MCF 10A (cell line): ENCODE measurements around the gene MCM7. TPM values are rescaled to one million over a fixed set of nuclear protein-coding genes. Genes with fewer than 3 reads are reported as not detected.
"Not testable (repeated sequence)": the region's sequence is repeated elsewhere in the genome, so short reads cannot be mapped to it uniquely, and the experiment has no call there.

Source experiments
- BruUV-seq: library from RNA; stranded (reverse); fragments of 400-500 nt; replicated peaks from 2 replicates; lab custom pipeline; 2021; lab: Mats Ljungman, UMichigan
- CTCF ChIA-PET: fragments of 300-600 bp; sonication (Branson Sonifier 250); formaldehyde crosslinking; extraction: SDS; loops from one replicate; lab custom pipeline; 2021; ENCODE audit warnings: antibody characterized with exemption, inconsistent platforms; lab: Yijun Ruan, JAX
- POLR2A ChIA-PET: fragments of 300-600, 350-650 bp; sonication (Branson Sonifier 250); formaldehyde crosslinking; extraction: SDS; loops from one replicate; lab custom pipeline; 2020; ENCODE audit warnings: antibody characterized with exemption, inconsistent platforms; lab: Yijun Ruan, JAX
- DNase-seq: peaks from one replicate; pipeline ENCODE4 v3.0.0-alpha.2; 2018; ENCODE audit not compliant: unreplicated experiment
- H3K27ac Mint-ChIP-seq: one replicate; pipeline ENCODE4 v1.8.0; 2022; ENCODE audit warnings: mild to moderate bottlenecking, low read depth, mixed read lengths; ENCODE audit not compliant: unreplicated experiment
- H3K27me3 Mint-ChIP-seq: one replicate; pipeline ENCODE4 v1.8.0; 2022; ENCODE audit warnings: mixed read lengths; ENCODE audit not compliant: insufficient read depth, unreplicated experiment
- H3K36me3 Mint-ChIP-seq: one replicate; pipeline ENCODE4 v1.8.0; 2022; ENCODE audit warnings: mild to moderate bottlenecking, moderate library complexity, mixed read lengths; ENCODE audit not compliant: insufficient read depth, unreplicated experiment
- H3K4me1 Mint-ChIP-seq: one replicate; pipeline ENCODE4 v1.8.0; 2022; ENCODE audit warnings: mixed read lengths; ENCODE audit not compliant: insufficient read depth, unreplicated experiment
- H3K4me3 Mint-ChIP-seq: one replicate; pipeline ENCODE4 v1.8.0; 2022; ENCODE audit warnings: mild to moderate bottlenecking, moderate library complexity, mixed read lengths; ENCODE audit not compliant: unreplicated experiment
- H3K9me3 Mint-ChIP-seq: one replicate; pipeline ENCODE4 v1.8.0; 2022; ENCODE audit warnings: mixed read lengths; ENCODE audit not compliant: unreplicated experiment
- CTCF ChIP-seq: fragments of 200-600 bp; IDR thresholded peaks from one replicate; pipeline ENCODE4 v1.8.0; 2022; ENCODE audit warnings: antibody characterized with exemption, mild to moderate bottlenecking; ENCODE audit not compliant: unreplicated experiment
- intact Hi-C: fragments of 100-400 bp; cut with micrococcal nuclease; formaldehyde crosslinking; loops from 2 replicates; pipeline ENCODE4 v1.14.1; 2022
- total RNA-seq: library from RNA; stranded (reverse); gene quantifications from 2 replicates; pipeline ENCODE4 v1.2.3, GENCODE V29; 2022

The MCM7 gene
- total RNA-seq, 1 experiment from 2014 or later: 67.8 TPM

GRCh38 chr7:100147278-100147677 is 46.1 kb upstream of the MCM7 start:
- Mint-ChIP-seq H3K36me3 (peaks cover 19% of the 10 kb centered on the region), H3K27me3 (no peaks in the 10 kb centered on the region), H3K4me3 (no peak overlapping the region), H3K9me3 (no peaks in the 10 kb centered on the region), H3K27ac (no peak overlapping the region), H3K4me1 (peaks cover 11% of the 10 kb centered on the region)
- BruUV-seq: no TSS peak
- TF ChIP-seq CTCF: no peak
- ChIA-PET POLR2A (interaction anchor here (1.6 to 4.3 kb wide), 2 partner anchors 12 to 46 kb away, joined by 10 to 58 read pairs; partner anchors contain the start of genes AP4M1, MCM7 and TRAPPC14), CTCF (interaction anchor here (0.7 to 1.4 kb wide), 3 partner anchors 14 to 234 kb away, joined by 3 to 15 read pairs (median 4); no protein-coding TSS in a partner anchor)
- DNase-seq: no peak
- intact Hi-C loops: no loop called here

- peaks cover 12% of the 10 kb centered on the region for H3K36me3 Mint-ChIP-seq
- H3K27me3 Mint-ChIP-seq, H3K9me3 Mint-ChIP-seq, H3K4me1 Mint-ChIP-seq, H3K4me3 Mint-ChIP-seq, H3K27ac Mint-ChIP-seq, intact Hi-C loops, BruUV-seq: not testable (repeated sequence)
- CTCF ChIA-PET: interaction anchor here (0.7 to 1.4 kb wide), 4 partner anchors 9 to 409 kb away, joined by 3 to 15 read pairs (median 4); no protein-coding TSS in a partner anchor
- DNase-seq: peak; percentile 59
- POLR2A ChIA-PET: interaction anchor here (0.7 to 4.3 kb wide), 4 partner anchors 13 to 46 kb away, joined by 3 to 58 read pairs (median 4); partner anchors contain the start of genes MBLAC1 and TRAPPC14
Measured at GRCh38 chr7:100146350-100146749, 45.2 kb upstream of the MCM7 start.

- Mint-ChIP-seq H3K27me3 (no peaks in the 10 kb centered on the region), H3K4me1 (no peaks in the 10 kb centered on the region), H3K36me3 (no peaks in the 10 kb centered on the region), H3K9me3 (no peaks in the 10 kb centered on the region), H3K4me3 (no peak overlapping the region), H3K27ac (no peak overlapping the region)
- intact Hi-C loops: no loop called here
- POLR2A ChIA-PET: interaction anchor here (1.0 to 1.9 kb wide), 3 partner anchors 10 to 15 kb away, joined by 3 to 5 read pairs (median 5); no protein-coding TSS in a partner anchor
- CTCF ChIA-PET: interaction anchor here (1.9 to 5.3 kb wide), 2 partner anchors 10 to 12 kb away, joined by 7 to 34 read pairs; no protein-coding TSS in a partner anchor
- no peak for TF ChIP-seq CTCF
- BruUV-seq: no TSS peak
- no peak for DNase-seq
Measured at GRCh38 chr7:100142461-100142860, 41.3 kb upstream of the MCM7 start.

- Mint-ChIP-seq H3K9me3 (no peaks in the 10 kb centered on the region), H3K27ac (no peak overlapping the region), H3K27me3 (no peaks in the 10 kb centered on the region), H3K4me3 (no peak overlapping the region), H3K4me1 (no peaks in the 10 kb centered on the region), H3K36me3 (no peaks in the 10 kb centered on the region)
- no peak for DNase-seq
- intact Hi-C loops: no loop called here
- CTCF ChIA-PET: interaction anchor here (0.6 to 5.3 kb wide), 3 partner anchors 9 to 34 kb away, joined by 3 to 34 read pairs (median 4); no protein-coding TSS in a partner anchor
- POLR2A ChIA-PET: interaction anchor here (0.9 to 1.9 kb wide), 5 partner anchors 9 to 126 kb away, joined by 3 to 5 read pairs (median 3); partner anchors contain the start of genes AP4M1, MCM7 and ZKSCAN1
- no TSS peak for BruUV-seq
- TF ChIP-seq CTCF: no peak
Measured at GRCh38 chr7:100141555-100141949, 40.4 kb upstream of the MCM7 start.
